Stimulated activated CD8-positive, alpha-beta memory T cell treated with anti-CD3 and anti-CD28 coated beads, Interleukin-4, amount 100 ng/mL, for 24 hours (primary cell): Measurements from ENCODE around the gene FSHR.

Source experiments
- DNase-seq: peaks from one replicate; pipeline ENCODE4 v3.0.0-alpha.2; 2020; ENCODE audit warnings: low read depth

The FSHR gene, protein sequence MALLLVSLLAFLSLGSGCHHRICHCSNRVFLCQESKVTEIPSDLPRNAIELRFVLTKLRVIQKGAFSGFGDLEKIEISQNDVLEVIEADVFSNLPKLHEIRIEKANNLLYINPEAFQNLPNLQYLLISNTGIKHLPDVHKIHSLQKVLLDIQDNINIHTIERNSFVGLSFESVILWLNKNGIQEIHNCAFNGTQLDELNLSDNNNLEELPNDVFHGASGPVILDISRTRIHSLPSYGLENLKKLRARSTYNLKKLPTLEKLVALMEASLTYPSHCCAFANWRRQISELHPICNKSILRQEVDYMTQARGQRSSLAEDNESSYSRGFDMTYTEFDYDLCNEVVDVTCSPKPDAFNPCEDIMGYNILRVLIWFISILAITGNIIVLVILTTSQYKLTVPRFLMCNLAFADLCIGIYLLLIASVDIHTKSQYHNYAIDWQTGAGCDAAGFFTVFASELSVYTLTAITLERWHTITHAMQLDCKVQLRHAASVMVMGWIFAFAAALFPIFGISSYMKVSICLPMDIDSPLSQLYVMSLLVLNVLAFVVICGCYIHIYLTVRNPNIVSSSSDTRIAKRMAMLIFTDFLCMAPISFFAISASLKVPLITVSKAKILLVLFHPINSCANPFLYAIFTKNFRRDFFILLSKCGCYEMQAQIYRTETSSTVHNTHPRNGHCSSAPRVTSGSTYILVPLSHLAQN

DNA sequence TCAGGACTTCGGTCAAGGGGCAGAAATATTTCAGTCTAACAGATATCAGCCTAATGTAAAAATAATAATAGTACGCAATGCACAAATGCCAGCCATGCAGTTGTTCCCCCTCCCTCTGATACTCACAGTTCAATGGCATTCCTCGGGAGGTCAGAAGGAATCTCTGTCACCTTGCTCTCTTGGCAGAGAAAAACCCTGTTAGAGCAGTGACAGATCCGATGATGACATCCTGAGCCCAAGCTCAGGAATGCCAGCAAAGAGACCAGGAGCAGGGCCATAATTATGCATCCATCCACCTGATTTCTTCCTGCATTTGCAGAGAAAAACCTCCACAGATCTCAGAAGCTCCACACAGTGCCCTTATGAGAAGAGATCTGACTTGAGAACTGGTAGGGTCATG lies at the start of gene FSHR:
FSHR (minus strand) TSS at position 376 of the 400 bp plus-strand sequence; CDS start at position 278, 98 bp downstream.
- DNase-seq = no peak

DNA sequence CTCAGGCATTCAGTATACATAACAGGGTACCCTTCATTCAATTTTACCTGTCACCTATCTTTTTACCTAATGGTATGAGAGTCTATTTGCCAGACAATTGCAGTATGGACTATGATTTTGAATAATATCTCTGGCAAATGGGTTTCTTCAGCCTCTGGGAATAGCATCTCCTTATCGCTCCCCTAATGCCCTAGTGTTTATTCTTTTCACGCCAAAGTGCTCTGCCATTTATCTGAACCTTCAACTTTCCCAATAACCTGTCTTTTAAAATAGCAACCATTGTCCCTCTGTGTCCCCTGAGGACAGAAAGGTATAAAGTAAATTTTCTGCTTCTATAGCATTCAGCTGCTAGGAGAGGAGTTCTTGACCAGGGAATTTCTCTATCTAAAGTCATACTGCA lies 45.0 kb upstream of the FSHR start:
- DNase-seq = no peak

DNA sequence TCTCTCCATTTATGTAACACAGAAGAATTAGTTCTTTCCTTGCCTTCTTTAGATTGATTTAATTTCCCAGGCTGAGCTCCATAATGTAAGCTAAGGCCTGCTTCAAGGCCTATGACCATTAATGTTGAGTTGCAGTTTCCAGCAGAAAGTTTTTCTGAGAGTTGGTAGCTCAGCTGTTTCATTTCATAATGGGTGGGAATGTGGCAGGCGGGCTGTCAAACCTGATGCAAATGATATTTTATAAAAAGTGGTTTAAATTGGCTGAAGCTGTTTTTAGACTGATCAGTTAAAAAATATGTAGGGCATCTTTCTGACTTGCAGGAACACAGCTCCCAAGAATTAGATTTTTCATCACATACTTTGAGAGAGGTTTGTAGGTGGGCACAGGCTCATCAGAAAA lies 40.4 kb upstream of the FSHR start:
- DNase-seq = no peak

DNA sequence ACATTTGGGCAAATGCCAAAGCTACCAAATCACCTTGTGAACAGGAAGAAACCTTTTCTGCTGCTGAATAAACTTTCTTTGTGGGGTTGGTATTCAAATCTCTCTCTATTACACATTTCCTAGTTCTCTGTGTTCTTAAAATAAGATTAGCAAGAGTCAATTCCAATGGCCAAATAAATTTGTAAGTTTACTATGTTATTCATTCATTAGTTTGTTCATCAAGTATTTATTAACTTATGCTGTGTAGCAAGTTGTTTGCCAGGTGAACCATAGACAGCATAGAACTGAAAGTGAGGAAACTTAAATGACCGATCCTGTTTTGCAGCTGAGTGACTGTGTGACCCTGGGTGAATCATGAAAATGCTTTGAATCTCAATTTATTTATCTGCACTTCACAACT lies 37.7 kb upstream of the FSHR start:
- no peak for DNase-seq

DNA sequence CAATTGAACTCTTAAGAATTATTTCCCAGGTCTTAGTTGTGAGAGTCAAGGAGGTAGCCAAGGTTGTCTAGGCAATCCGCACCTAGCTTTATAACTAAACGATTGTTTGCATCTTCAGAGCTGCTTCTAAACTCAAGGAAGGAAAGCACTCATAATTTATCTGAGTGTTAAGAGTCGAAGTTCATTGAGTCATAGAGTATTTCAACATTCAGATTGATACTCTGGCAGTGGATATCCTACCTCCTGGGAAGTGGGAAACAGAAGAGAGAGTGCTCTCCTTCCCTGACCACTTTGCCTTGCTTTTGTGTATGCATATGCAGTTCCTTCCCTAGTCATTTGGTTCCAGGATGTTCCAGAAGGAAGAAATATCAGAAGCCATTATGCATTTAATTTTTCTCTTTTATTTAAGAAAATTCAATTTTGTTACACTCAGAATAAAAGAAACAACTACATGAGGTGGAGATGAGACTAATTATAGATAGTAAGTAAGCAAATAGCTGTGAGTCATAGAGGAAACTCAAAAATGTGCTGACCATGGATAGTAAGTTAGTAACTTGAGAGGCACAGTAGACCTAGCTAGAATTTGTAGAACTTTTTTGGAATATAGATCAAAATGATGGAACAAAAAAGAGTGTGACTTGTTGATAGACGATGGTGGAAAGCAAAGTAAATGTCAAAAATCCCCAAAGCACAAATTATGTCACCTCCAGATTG lies 35.4 kb upstream of the FSHR start:
- DNase-seq = no peak

DNA sequence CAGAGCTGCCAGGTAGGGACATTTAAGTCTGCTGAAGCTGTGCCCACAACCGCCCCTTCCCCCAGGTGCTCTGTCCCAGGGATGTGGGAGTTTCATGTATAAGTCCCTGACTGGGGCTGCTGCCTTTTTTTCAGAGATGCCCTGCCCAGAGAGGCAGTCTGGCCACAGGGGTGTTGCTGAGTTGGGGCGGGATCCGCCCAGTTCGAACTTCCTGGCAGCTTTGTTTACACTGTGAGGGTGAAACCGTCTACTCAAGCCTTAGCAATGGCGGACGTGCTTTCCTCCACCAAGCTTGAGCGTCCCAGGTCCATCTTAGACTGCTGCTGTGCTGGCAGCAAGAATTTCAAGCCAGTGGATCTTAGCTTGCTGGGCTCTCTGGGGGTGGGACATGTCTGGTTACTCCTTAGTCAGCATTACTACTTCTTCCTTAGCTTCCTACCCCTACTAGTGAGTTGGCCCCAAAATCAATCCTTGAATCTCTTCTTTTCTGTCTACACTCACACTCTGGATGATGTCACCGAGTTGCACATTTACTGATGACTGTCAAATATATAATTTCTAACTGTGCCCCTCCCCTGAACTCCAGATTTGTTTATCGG lies 31.8 kb upstream of the FSHR start:
- DNase-seq = no peak

DNA sequence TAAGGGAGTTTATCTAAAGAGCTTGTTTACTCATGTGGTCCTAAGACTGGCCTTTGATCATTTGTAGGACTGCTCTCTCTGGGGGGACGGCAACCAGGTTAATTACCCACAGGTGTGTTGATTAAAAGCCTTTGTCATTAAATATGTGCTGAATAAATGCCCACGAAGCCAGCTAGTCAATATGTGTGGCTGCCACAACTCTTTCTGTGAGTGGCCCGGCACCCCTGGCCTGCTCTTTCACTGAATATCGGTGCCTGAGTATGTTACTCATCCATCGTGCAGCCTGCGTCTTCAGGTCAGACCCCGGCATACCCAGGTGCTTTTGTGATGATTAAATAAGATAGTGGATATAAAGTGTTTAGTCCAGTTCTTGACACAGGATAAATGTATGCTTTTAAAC lies 24.3 kb upstream of the FSHR start:
- DNase-seq = no peak

DNA sequence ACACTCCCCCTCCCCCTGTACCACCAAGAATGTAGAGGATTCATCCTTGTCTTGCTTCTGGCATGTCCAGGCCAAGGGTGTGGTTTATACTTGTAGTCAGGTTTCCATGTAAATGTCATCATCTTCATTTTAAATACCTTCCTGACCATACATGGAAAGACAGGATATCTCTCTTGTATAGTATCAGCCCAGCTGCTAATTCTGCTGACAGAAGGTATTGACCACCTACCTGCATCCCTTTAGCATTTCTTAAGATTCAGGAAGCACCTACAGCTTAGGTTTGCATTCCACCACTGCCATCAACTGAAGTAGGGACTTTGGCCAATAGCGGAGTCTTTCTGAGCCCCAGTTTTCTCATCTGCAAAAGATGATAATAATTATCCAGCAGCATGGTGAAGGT lies 22.9 kb upstream of the FSHR start:
- no peak for DNase-seq

DNA sequence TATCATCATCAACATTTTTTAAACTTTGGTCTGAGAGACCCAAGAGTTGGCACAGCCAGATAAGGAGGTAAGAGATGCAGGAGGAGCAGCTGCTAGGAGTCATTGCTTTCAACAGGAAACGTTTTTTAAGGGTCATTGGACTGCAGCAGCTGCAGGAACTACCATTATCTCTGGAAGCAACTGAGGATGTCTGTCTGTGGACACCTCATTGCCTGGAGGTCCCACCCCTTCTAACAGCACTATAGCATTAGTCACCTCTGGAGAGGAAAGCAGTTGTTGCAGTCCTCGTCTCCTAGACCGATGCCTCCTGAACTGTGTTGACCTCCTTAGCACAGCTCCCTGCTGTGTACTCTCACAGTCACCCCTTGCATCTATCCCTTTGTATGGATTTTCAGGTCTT lies 21.5 kb upstream of the FSHR start:
- DNase-seq = no peak

DNA sequence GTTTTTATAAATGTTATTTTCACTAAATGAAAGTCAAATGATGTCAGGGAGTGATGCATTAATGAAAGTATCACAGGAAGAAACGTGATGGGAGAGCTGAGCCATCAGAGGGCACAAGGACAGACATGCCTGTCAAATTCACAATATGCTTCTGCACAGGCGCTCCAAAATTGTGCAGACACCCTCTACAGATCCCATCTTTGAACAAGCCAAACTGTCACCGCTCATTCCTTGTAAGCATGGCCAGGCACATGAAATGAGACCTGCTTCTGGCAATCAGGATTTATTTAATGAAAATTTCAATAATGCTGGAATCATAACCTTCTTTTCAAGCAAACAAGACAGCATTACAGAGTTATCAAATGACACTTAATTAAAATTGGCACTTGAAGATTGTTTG lies 20.4 kb upstream of the FSHR start:
- no peak for DNase-seq

DNA sequence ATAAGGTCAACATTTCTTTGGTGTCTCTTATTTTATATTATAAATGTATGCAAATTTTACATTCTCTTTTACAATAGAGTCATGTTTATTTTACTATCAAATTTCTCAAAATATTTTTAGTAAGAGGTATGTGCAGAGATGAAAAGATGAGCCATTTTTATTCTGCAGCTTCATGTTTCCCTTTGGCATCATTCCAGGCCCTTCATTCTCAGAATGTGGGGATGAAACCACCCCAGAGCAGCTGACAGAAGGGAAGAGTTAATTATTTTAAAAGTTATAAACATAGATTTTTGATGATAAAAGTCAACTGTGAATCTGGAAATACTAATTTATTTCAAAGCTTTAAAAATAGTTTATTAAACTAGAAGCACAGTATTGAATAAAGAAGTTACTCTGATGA lies 12.8 kb upstream of the FSHR start:
- no peak for DNase-seq

DNA sequence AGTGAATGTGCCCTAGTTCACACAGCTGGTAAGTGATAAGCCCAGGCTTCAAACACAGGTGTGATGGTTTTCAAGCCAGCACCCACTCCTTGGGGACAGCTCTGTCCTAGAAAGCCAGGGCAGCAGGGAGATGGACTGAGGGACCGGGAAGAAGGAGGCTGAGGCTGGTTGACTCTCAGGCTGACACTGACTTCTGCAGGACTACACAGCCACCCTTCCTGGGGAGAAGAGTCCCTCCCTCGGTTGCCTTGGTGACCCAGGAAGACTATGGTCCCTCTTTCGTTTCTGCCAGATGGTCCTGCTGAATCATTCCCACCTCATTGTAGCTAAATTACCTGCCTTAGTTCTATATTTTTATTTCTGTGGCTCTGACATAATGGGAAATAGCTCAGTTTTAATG lies 11.3 kb upstream of the FSHR start:
- DNase-seq = no peak

DNA sequence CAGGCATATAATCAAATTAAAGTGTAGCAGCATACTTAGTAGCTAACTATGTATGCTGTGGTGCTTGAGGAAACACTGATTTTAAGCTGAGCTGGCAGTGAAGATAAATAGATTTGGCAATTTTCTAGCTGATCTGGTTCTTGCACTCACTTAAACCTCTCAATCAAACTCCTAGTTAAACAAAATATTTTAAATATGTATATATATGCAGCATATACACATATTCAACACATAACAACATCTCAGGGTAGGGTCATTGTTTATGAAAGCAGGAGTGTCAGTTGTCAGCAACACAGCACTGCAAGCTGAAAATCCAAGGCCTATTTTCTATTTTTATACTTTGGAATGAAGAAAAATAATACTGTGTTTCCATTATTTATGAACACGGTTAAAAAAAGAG lies 10.4 kb upstream of the FSHR start:
- no peak for DNase-seq

DNA sequence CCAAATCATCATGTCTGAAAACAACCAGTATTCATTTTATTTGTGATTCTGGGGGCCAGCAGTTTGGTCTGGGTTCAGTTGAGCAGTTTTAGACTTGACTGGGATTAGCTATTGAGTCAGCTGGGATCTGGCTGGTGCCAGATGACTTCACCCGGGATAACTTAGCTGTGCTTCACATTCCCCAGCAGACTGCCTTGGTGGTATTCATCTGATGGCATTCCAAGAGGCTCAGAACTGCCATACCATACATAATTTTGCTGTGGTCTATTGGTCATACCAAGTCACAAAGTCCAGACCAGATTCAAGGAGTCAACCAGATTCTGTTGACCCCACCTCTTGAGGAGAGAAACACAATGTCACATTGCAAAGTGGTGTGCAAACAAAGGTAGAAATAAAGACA lies 7.8 kb upstream of the FSHR start:
- no peak for DNase-seq

DNA sequence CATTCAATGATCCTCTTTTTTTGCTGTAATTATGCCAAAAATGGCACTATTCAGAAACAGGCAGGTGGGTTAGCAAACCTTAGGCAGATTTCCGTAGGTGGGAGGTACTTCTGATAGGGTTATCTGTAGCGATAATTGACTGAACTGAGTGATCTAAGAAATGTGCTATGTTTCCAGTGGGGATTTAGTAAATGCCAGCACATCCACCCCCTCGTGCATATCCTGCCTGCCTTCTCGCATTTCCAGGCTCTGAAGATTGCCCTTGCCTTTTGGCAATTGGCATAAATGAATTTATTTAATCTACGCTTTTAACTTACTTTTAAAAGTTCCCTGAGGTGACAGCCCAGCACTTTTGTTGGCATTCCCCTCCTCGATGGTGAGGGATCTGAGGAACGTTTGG lies 576 bp upstream of the FSHR start:
- no peak for DNase-seq

DNA sequence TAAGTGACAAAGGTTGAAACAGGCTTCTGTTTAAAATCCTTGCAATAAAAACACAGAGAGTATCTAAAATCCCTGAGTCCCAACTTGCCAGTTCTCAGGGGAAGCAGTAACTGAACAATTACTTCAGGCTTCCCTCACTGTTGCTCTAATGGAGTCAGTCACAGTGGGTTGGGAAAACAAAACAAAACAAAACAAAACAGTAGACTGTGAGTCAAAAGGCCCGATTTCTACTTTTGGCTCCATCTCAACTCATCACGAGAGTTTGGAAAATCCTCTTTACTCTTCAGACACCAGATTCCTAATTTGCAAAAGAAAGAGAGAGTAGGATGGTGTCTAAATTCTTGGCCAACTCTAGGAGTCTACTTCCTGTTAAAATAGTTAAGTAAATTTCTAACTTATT lies 1.1 kb downstream of the FSHR start:
- no peak for DNase-seq

DNA sequence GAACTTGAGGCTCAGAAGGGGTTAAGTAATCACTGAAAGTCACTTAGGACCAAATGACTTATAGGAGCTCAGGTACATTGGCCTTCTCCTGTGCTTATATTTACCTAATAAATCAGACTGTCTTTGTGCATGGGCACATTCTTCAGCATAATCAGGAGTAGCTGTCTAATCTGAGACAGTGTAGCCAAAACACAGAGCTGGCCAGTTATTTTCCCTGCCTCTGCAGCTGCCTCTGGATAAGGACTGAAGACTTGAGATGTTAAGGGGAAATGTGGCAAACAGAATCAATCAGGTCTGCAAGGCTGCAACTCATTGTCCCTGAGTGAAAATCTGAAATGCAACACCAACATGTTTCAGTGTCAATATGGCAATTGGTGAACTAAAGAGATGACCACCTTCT lies 1.5 kb downstream of the FSHR start:
- DNase-seq = no peak

DNA sequence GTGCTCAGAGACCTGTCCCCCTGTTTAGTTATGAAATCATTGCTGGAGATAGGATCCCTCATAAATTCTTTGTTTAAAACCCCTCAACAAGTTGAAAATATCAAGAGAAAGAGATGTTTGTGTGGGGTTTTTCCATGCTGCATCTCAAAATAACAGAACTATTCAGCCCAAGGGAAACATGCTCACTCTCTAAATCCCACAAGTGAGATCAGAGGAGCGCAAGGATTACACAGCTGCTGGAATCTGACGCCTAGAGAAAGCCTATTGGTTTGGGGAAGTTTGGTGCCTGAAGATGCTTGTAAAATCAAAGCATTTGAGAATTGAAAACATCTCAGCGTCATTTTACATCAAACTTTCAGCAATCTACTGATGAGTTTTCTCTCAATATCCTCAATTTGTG lies 7.9 kb downstream of the FSHR start:
- DNase-seq = no peak

DNA sequence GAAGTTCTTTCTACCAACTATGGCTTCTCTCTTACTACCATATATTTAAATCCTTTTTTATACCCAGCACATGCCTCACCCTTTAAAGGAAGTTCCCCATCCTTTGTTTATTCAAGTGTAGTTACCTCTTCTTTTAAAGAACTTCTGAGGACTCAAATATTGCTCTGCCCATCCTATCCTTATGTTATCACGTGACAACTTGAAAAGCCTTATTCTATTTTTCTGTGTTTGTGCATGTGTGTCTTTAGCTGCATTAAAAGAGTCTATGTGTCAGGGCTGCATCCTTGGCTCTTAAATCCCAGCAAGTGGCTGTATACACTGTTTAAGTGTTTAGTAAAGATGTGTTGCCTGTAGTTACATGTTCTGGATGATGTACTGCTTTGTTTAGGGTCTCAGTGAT lies 22.5 kb downstream of the FSHR start:
- DNase-seq = no peak

DNA sequence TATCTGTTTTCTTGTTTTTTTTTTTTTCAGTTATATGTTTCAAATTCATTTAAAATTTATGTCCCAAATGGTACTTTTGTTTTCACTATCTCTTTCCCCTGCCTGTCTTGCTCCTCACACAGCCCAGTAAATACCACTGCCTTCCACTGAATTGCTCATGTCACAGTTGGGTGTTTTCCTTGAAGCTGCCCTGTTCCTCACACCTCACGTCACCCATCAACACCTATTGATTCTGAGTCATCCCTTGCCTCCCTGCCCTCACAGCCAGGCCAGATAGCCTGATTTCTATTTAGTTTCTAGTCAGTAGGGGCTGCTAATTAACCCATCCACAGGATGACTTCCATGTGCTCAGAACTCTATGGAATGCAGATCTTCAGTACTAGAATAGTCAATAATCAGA lies 25.3 kb downstream of the FSHR start:
- no peak for DNase-seq

DNA sequence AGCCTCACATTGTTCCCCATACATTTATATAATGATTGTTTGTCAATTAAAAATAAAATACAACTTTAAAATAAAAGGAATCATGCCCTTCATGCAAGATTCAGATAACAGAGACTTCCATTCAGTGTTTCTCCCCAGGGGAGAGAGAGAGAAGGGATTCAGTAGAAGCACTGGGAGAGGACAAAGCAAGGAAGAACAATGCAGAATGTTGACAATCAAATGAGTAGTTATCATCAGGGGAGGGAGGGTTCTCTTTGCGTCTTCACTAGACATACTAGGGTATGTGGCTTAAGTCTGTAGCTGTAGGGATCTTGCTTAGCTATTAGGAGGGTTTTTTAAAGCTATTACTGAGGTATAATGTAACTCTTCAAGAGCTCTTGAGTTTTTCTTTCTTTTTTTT lies 30.7 kb downstream of the FSHR start:
- no peak for DNase-seq

DNA sequence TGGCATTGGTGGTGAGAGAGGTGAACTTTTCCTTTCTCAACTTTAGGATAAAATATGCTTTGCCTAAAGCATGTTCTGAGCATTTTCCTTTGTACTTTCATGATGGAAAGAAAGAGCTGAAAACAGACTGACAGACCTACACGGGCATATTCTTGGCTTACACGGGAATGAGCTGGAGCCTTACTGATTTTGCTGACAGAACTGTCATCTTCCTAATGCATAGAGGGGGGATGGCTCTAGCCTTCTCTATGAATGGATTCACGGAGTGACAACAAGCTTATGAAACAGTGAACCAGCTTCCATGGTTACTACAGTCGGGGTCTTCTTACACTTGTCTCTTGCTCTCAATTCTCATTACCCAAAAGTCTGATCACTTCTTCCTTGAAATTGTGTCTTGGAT lies 32.2 kb downstream of the FSHR start:
- no peak for DNase-seq

DNA sequence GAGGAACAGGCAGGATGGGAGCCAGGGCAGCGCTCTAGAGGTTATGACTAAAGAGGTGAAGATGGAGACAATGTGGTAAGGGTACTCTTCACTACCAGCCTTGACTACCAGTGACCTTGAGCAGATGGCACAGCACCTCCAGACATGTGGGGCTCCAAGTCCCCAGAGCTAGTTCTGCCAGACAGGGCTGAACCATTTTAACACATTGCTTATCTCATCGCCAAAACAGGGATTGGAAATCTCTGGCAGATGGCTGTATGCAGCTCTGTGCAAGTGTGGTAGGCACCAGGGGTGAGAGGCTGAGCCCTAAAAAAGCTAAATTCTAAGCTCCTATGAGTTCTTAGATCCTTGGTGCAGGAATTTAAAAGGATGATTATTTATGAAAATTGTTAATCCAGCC lies 41.3 kb downstream of the FSHR start:
- DNase-seq = no peak
